ENCODE measurements around the gene NHS. TPM values are rescaled to one million over a fixed set of nuclear protein-coding genes. Genes with fewer than 3 reads are reported as not detected.

Gene NHS
- total RNA-seq, 1 experiment from 2014 or later = 5.7 TPM

GRCh38 chrX:17375637-17376430 lies 834 bp downstream of the NHS start:
- CTCF ChIA-PET = interaction anchor here (1.6 kb wide), 1 partner anchor 215 kb away, joined by 3 read pairs; no protein-coding TSS in a partner anchor
- no TSS peak for BruUV-seq (replicated peaks)
- Histone ChIP-seq H3K36me3 (ENCODE audit: control insufficient read depth in 1 of 2, insufficient read depth in 2 of 2, low read length in 2 of 2) (no peaks in the 10 kb centered on the region), H3K79me2 (ENCODE audit: insufficient read depth, low read length) (peaks cover 7% of the 10 kb centered on the region; the same call in 1 of the 2 replicates), H3K9ac (ENCODE audit: low read length) (peak overlapping the region; percentile 64), H2AFZ (ENCODE audit: low read depth, low read length, poor library complexity, severe bottlenecking) (no peak overlapping the region), H3K4me1 (ENCODE audit: control insufficient read depth in 1 of 2, insufficient read depth in 2 of 2, low read length in 2 of 2) (peaks cover 2 to 16% of the 10 kb centered on the region in 2 experiments; a peak in 2 of 4 replicates), H3K4me2 (ENCODE audit: low read length) (peak overlapping the region; percentile 89), H3K27me3 (ENCODE audit: insufficient read depth, low read length) (no peaks in the 10 kb centered on the region), H3K9me2 (ENCODE audit: insufficient read depth) (no peaks in the 10 kb centered on the region), H3K4me3 (replicated peaks in 1 of 2; ENCODE audit: low read depth in 1 of 2, low read length in 2 of 2) (peak overlapping the region; percentile 62 to 65), H3K27ac (ENCODE audit: low read depth, low read length) (peak overlapping the region; percentile 55; the same call in 1 of the 2 replicates), H3K9me3 (ENCODE audit: control insufficient read depth in 1 of 2, insufficient read depth in 1 of 2, low read depth in 1 of 2, low read length in 2 of 2) (no peaks in the 10 kb centered on the region), H4K20me1 (ENCODE audit: insufficient read depth) (no peaks in the 10 kb centered on the region)
- TF ChIP-seq ZFX (IDR thresholded peaks at IDR 0.05) (peak; percentile 18; the same call in 1 of the 2 replicates), CBX3 (IDR thresholded peaks at IDR 0.05; ENCODE audit: low read depth) (no peak)
- RAD21 ChIA-PET (ENCODE audit: low non-redundant PET in 1 of 2, low total read pairs in 2 of 2, uncharacterized antibody in 2 of 2, unreplicated experiment in 2 of 2) = no interaction called here
- no peak for DNase-seq (ENCODE audit: low read depth, low spot score)
- ATAC-seq = peak; percentile 23
- intact Hi-C loops (cut with micrococcal nuclease) = loop anchor here (1.0 to 10.0 kb wide), 4 partner anchors 36 to 316 kb away; no protein-coding TSS in a partner anchor
- POLR2A ChIA-PET = interaction anchor here (0.6 kb wide), 1 partner anchor 604 kb away, joined by 3 read pairs; no protein-coding TSS in a partner anchor

GRCh38 chrX:17376431-17377077 lies 1.6 kb downstream of the NHS start:
- Histone ChIP-seq H3K36me3 (ENCODE audit: control insufficient read depth in 1 of 2, insufficient read depth in 2 of 2, low read length in 2 of 2) (no peaks in the 10 kb centered on the region), H2AFZ (ENCODE audit: low read depth, low read length, poor library complexity, severe bottlenecking) (no peak overlapping the region), H3K4me1 (ENCODE audit: control insufficient read depth in 1 of 2, insufficient read depth in 2 of 2, low read length in 2 of 2) (peaks cover 2 to 16% of the 10 kb centered on the region in 2 experiments; a peak in 2 of 4 replicates), H3K79me2 (ENCODE audit: insufficient read depth, low read length) (peaks cover 7% of the 10 kb centered on the region; the same call in 1 of the 2 replicates), H3K9me3 (ENCODE audit: control insufficient read depth in 1 of 2, insufficient read depth in 1 of 2, low read depth in 1 of 2, low read length in 2 of 2) (no peaks in the 10 kb centered on the region), H4K20me1 (ENCODE audit: insufficient read depth) (no peaks in the 10 kb centered on the region), H3K9me2 (ENCODE audit: insufficient read depth) (no peaks in the 10 kb centered on the region), H3K9ac (ENCODE audit: low read length) (peak overlapping the region; percentile 64), H3K4me2 (ENCODE audit: low read length) (peak overlapping the region; percentile 89), H3K27ac (ENCODE audit: low read depth, low read length) (peak overlapping the region; percentile 55; the same call in 1 of the 2 replicates), H3K4me3 (replicated peaks in 1 of 2; ENCODE audit: low read depth in 1 of 2, low read length in 2 of 2) (peak overlapping the region; percentile 62 to 65), H3K27me3 (ENCODE audit: insufficient read depth, low read length) (no peaks in the 10 kb centered on the region)
- ATAC-seq (peak; percentile 35), DNase-seq (ENCODE audit: low read depth, low spot score) (no peak)
- RAD21 ChIA-PET (ENCODE audit: low non-redundant PET in 1 of 2, low total read pairs in 2 of 2, uncharacterized antibody in 2 of 2, unreplicated experiment in 2 of 2) = no interaction called here
- POLR2A ChIA-PET = interaction anchor here (0.6 kb wide), 1 partner anchor 605 kb away, joined by 3 read pairs; no protein-coding TSS in a partner anchor
- no TSS peak for BruUV-seq (replicated peaks)
- TF ChIP-seq FOSL1 (IDR thresholded peaks at IDR 0.05; ENCODE audit: low read depth) = no peak
- no peak for TF ChIP-seq CBX3 (IDR thresholded peaks at IDR 0.05; ENCODE audit: low read depth)
- TF ChIP-seq POLR2AphosphoS5 (IDR thresholded peaks at IDR 0.05; ENCODE audit: low read depth, low read length) = no peak
- no peak for TF ChIP-seq CTCF (IDR thresholded peaks at IDR 0.05 in 2 of 3, conservative IDR thresholded peaks at IDR 0.05 in 1 of 3; ENCODE audit: borderline replicate concordance in 1 of 3, insufficient read depth in 1 of 3, low read depth in 2 of 3, low read length in 2 of 3)
- no peak for TF ChIP-seq EZH2phosphoT487 (IDR thresholded peaks at IDR 0.05; ENCODE audit: borderline replicate concordance)
- TF ChIP-seq YY1 (IDR thresholded peaks at IDR 0.05; ENCODE audit: extremely low read depth, insufficient replicate concordance, low read depth, low read length) = no peak
- no peak for TF ChIP-seq ELF1 (IDR thresholded peaks at IDR 0.05; ENCODE audit: borderline replicate concordance, low read depth)
- no peak for TF ChIP-seq TCF7L2 (IDR thresholded peaks at IDR 0.05; ENCODE audit: borderline replicate concordance, extremely low read depth, insufficient read depth, insufficient read length)
- TF ChIP-seq CEBPB (IDR thresholded peaks at IDR 0.05; ENCODE audit: low read depth) = no peak
- no peak for TF ChIP-seq ZFX (IDR thresholded peaks at IDR 0.05)
- intact Hi-C loops (cut with micrococcal nuclease) = loop anchor here (5.0 to 10.0 kb wide), 3 partner anchors 36 to 316 kb away; no protein-coding TSS in a partner anchor
- CTCF ChIA-PET = interaction anchor here (1.6 kb wide), 1 partner anchor 215 kb away, joined by 3 read pairs; no protein-coding TSS in a partner anchor
